IMR-90 (cell line): ENCODE results near the gene IL10. TPM values are rescaled to one million over a fixed set of nuclear protein-coding genes. Genes with fewer than 3 reads are reported as not detected.

Source experiments
- ATAC-seq: fragments of 200-7000 bp; cut with Tn5 transposase; 2 replicates; pipeline ENCODE4 v1.9.1; 2020; ENCODE audit warnings: low read depth, mild to moderate bottlenecking, moderate library complexity
- BruUV-seq: library from RNA; stranded (reverse); fragments of 400-500 nt; replicated peaks from 2 replicates; lab custom pipeline; 2021; lab: Mats Ljungman, UMichigan
- CTCF ChIA-PET: fragments of 300-600 bp; formaldehyde crosslinking; extraction: SDS; loops from one replicate; lab custom pipeline; 2021; ENCODE audit warnings: antibody characterized with exemption; lab: Yijun Ruan, JAX
- POLR2A ChIA-PET: fragments of 300-600 bp; sonication (Branson Sonifier 250); formaldehyde crosslinking; loops from one replicate; lab custom pipeline; 2022; ENCODE audit warnings: antibody characterized with exemption; ENCODE audit not compliant: unreplicated experiment; lab: Charles Lee
- DNase-seq: peaks from one replicate; pipeline ENCODE4 v3.0.0; 2013
- H2AFZ ChIP-seq: replicated peaks from 2 replicates; pipeline ENCODE3; 2013; ENCODE audit warnings: low read length, mild to moderate bottlenecking; ENCODE audit not compliant: poor library complexity
- H2AK5ac ChIP-seq: 2 replicates; pipeline ENCODE4 v1.6.1; 2013; ENCODE audit warnings: low read depth, low read length, inconsistent platforms
- H2AK9ac ChIP-seq: replicated peaks from 2 replicates; pipeline ENCODE3; 2013; ENCODE audit warnings: mild to moderate bottlenecking, low read depth, low read length, moderate library complexity; ENCODE audit not compliant: poor library complexity
- H2BK120ac ChIP-seq: 2 replicates; pipeline ENCODE4 v1.6.1; 2013; ENCODE audit warnings: low read depth, low read length, inconsistent platforms
- H2BK15ac ChIP-seq: 3 replicates; pipeline ENCODE4 v1.6.1; 2013; ENCODE audit warnings: low read depth, low read length, inconsistent platforms
- H2BK20ac ChIP-seq: 2 replicates; pipeline ENCODE4 v1.6.1; 2013; ENCODE audit warnings: low read depth, mild to moderate bottlenecking, inconsistent platforms, low read length, moderate library complexity
- H2BK5ac ChIP-seq: 2 replicates; pipeline ENCODE4 v1.6.1; 2013; ENCODE audit warnings: mild to moderate bottlenecking, low read depth, low read length, inconsistent platforms; ENCODE audit not compliant: poor library complexity, severe bottlenecking
- H3K14ac ChIP-seq: replicated peaks from 2 replicates; pipeline ENCODE4 v1.6.1; 2013; ENCODE audit warnings: low read depth, low read length, inconsistent platforms
- H3K18ac ChIP-seq: 2 replicates; pipeline ENCODE4 v1.6.1; 2013; ENCODE audit warnings: low read depth, low read length, control low read depth
- H3K23ac ChIP-seq: 2 replicates; pipeline ENCODE4 v1.6.1; 2013; ENCODE audit warnings: low read depth, low read length, inconsistent platforms
- H3K27ac ChIP-seq: 2 replicates; pipeline ENCODE4 v1.5.1; 2013; ENCODE audit warnings: mild to moderate bottlenecking, control low read depth, low read length; ENCODE audit not compliant: insufficient read depth
- H3K27me3 ChIP-seq: 2 replicates; pipeline ENCODE4 v1.6.1; 2013; ENCODE audit warnings: low read length; ENCODE audit not compliant: control insufficient read depth, insufficient read depth
- H3K36me3 ChIP-seq: 2 replicates; pipeline ENCODE4 v1.6.1; 2013; ENCODE audit warnings: low read length, mixed read lengths; ENCODE audit not compliant: control insufficient read depth, insufficient read depth
- H3K4ac ChIP-seq: 2 replicates; pipeline ENCODE4 v1.6.1; 2013; ENCODE audit warnings: low read depth, low read length, inconsistent platforms
- H3K4me1 ChIP-seq: 2 replicates; pipeline ENCODE4 v1.6.1; 2013; ENCODE audit warnings: low read length, mixed read lengths; ENCODE audit not compliant: control insufficient read depth, insufficient read depth
- H3K4me2 ChIP-seq: 2 replicates; pipeline ENCODE4 v1.6.1; 2013; ENCODE audit warnings: low read depth, mild to moderate bottlenecking, control low read depth, low read length, moderate library complexity
- H3K4me3 ChIP-seq: 2 replicates; pipeline ENCODE4 v1.5.1; 2013; ENCODE audit warnings: low read depth, mild to moderate bottlenecking, control low read depth, low read length, moderate library complexity; ENCODE audit not compliant: insufficient read depth
- H3K56ac ChIP-seq: 2 replicates; pipeline ENCODE4 v1.6.1; 2013; ENCODE audit warnings: low read length, inconsistent platforms; ENCODE audit not compliant: insufficient read depth; ENCODE audit errors: extremely low read depth
- H3K79me1 ChIP-seq, 2 experiments: 2 replicates each; pipeline ENCODE4 v1.6.1; 2013; ENCODE audit warnings: low read length in 2 of 2, inconsistent platforms in 1 of 2, low read depth in 1 of 2
- H3K9ac ChIP-seq: 2 replicates; pipeline ENCODE4 v1.6.1; 2013; ENCODE audit warnings: low read depth, low read length, control low read depth
- H3K9me1 ChIP-seq: 2 replicates; pipeline ENCODE4 v1.6.1; 2013; ENCODE audit warnings: low read length, inconsistent platforms; ENCODE audit not compliant: insufficient read depth
- H3K9me3 ChIP-seq: 2 replicates; pipeline ENCODE4 v1.6.1; 2013; ENCODE audit warnings: low read length; ENCODE audit not compliant: control insufficient read depth, insufficient read depth
- H4K20me1 ChIP-seq: 2 replicates; pipeline ENCODE4 v1.6.1; 2013; ENCODE audit warnings: low read length, inconsistent platforms; ENCODE audit not compliant: insufficient read depth
- H4K5ac ChIP-seq: 2 replicates; pipeline ENCODE4 v1.6.1; 2013; ENCODE audit warnings: mild to moderate bottlenecking, low read depth, low read length, control low read depth
- H4K8ac ChIP-seq, 2 experiments: 2 replicates each; pipeline ENCODE4 v1.6.1; 2013; ENCODE audit warnings: low read depth in 2 of 2, low read length in 2 of 2, control low read depth in 1 of 2, inconsistent platforms in 1 of 2
- H4K91ac ChIP-seq: 2 replicates; pipeline ENCODE4 v1.6.1; 2013; ENCODE audit warnings: low read depth, low read length, inconsistent platforms; ENCODE audit not compliant: insufficient read depth
- MAFK ChIP-seq: IDR thresholded peaks from 2 replicates; pipeline ENCODE4 v1.6.1; 2012; ENCODE audit warnings: low read depth, low read length, improper control_type of control experiment
- RAD21 ChIP-seq: IDR thresholded peaks from 2 replicates; pipeline ENCODE4 v1.6.1; 2012; ENCODE audit warnings: low read length, improper control_type of control experiment
- RCOR1 ChIP-seq: IDR thresholded peaks from 2 replicates; pipeline ENCODE4 v1.6.1; 2012; ENCODE audit warnings: mild to moderate bottlenecking, low read length, improper control_type of control experiment; ENCODE audit not compliant: insufficient replicate concordance
- WGBS, 2 experiments: methylation state at CpG; one replicate each; pipeline versions ENCODE4 v1.1.5 to v1.1.7; 2013; ENCODE audit warnings: missing lambda C conversion rate in 2 of 2; ENCODE audit not compliant: insufficient read length in 1 of 2; ENCODE audit errors: extremely low coverage in 2 of 2; 5-methylcytosine and 5-hydroxymethylcytosine counted together
- dilution Hi-C: fragments of 300-500 bp; cut with HindIII; formaldehyde crosslinking; loops from one replicate; pipeline ENCODE4 v1.14.3; 2018; ENCODE audit warnings: low sequenced_read_pairs; ENCODE audit not compliant: unreplicated experiment
- in situ Hi-C: fragments of 300-500 bp; cut with MboI; formaldehyde crosslinking; loops from 3 replicates; pipeline ENCODE4 v1.14.3; 2019; ENCODE audit warnings: low sequenced_read_pairs, inconsistent platforms, mixed read lengths
- intact Hi-C: fragments of 100-400 bp; cut with micrococcal nuclease; formaldehyde crosslinking; loops from 2 replicates; pipeline ENCODE4 v1.10.0; 2022
- polyA plus RNA-seq, 3 experiments: library from polyadenylated mRNA; depleted of rRNA; stranded (reverse); fragments of >200 nt; gene quantifications; 2 replicates each; pipeline ENCODE4 v1.2.3, GENCODE V29; 2012; ENCODE audit warnings: low replicate concordance in 1 of 3
- total RNA-seq: library from RNA; depleted of rRNA; stranded (reverse); fragments of >200 nt; gene quantifications from 2 replicates; pipeline ENCODE4 v1.2.3, GENCODE V29; 2012
- TF ChIP-seq, protein P1 (sequence below): fragments of 150-350 bp; IDR thresholded peaks from 2 replicates; pipeline ENCODE4 v1.6.1; 2017; ENCODE audit warnings: mild to moderate bottlenecking, antibody characterized with exemption, low read length, low read depth

The IL10 gene
- total and polyA plus RNA-seq, 2 of the 4 experiments (the other 2 are of a cell fraction), result not detected

DNA sequence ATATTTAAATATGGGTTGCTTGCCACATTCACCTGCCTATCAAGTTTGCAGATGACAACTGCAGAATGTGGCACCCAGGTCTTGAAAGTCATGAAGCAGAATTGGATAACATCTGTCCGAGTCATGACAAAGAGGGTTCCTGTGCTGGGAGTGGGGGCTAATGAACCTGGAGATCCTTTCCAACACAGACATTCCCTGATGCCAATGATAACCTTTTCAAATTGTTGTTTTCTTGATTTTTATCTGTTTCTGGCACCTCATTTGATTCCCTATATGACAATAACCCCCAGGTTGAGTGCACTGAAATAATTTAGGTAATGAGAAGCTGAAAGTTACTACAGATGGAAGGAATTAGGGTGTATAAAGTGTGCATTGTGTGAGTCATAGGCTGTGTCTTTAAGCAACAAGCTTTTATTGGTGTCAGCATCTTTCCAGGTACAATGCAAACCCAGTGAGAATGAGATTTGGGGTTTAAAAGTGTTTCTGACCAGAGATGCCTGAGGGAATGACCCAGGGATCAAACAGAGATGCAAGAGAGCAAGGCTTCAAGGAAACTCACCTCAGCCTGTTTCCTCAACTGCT is 32.0 kb upstream of the IL10 start:
- TF ChIP-seq, protein P1, sequence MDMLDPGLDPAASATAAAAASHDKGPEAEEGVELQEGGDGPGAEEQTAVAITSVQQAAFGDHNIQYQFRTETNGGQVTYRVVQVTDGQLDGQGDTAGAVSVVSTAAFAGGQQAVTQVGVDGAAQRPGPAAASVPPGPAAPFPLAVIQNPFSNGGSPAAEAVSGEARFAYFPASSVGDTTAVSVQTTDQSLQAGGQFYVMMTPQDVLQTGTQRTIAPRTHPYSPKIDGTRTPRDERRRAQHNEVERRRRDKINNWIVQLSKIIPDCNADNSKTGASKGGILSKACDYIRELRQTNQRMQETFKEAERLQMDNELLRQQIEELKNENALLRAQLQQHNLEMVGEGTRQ, result no peak
- TF ChIP-seq RCOR1 (no peak), MAFK (0 out of 2 replicates have a peak, but pooled peaks have one; percentile 5), RAD21 (no peak)
- Histone ChIP-seq H4K5ac (no peak overlapping the region), H2BK15ac (no peak overlapping the region), H3K4me1 (no peaks in the 10 kb centered on the region), H2BK20ac (no peak overlapping the region), H4K20me1 (no peaks in the 10 kb centered on the region), H3K27ac (no peak overlapping the region), H2AFZ (no peak overlapping the region), H3K56ac (no peak overlapping the region), H3K4ac (no peak overlapping the region), H3K23ac (no peak overlapping the region), H2BK5ac (no peak overlapping the region), H3K4me3 (no peak overlapping the region), H2BK120ac (no peak overlapping the region), H4K8ac (no peak overlapping the region), H3K4me2 (no peak overlapping the region), H3K9me1 (no peaks in the 10 kb centered on the region), H3K9ac (no peak overlapping the region), H3K9me3 (no peaks in the 10 kb centered on the region), H3K27me3 (peaks cover 5% of the 10 kb centered on the region; the same call in 1 of the 2 replicates), H3K18ac (no peak overlapping the region), H2AK9ac (no peak overlapping the region), H3K36me3 (no peaks in the 10 kb centered on the region), H3K14ac (no peak overlapping the region), H3K79me1 (no peaks in the 10 kb centered on the region), H2AK5ac (no peak overlapping the region), H4K91ac (no peak overlapping the region)
- intact Hi-C loops, result no loop called here
- no peak for DNase-seq
- no CpG with 5 or more reads among the region's 1 CpG for WGBS, 2 experiments
- dilution Hi-C loops, result no loop called here
- POLR2A ChIA-PET, result no interaction called here
- in situ Hi-C loops, result no loop called here
- no TSS peak for BruUV-seq
- CTCF ChIA-PET, result no interaction called here
- no peak for ATAC-seq
